NT2/D1 (cell line): ENCODE measurements around the gene MMP13.
"Not testable (repeated sequence)": the region's sequence is repeated elsewhere in the genome, so short reads cannot be mapped to it uniquely, and the experiment has no call there.

Experiments
- SUZ12 ChIP-seq: IDR thresholded peaks from 2 replicates; pipeline ENCODE4 v1.6.1; 2011; ENCODE audit not compliant: insufficient read length, insufficient read depth; ENCODE audit errors: extremely low read depth
- YY1 ChIP-seq: IDR thresholded peaks from 2 replicates; pipeline ENCODE4 v1.6.1; 2011; ENCODE audit not compliant: insufficient read length, insufficient read depth
- ZNF274 ChIP-seq: IDR thresholded peaks from 2 replicates; pipeline ENCODE4 v1.6.1; 2011; ENCODE audit warnings: mild to moderate bottlenecking, low read depth, low read length

- TF ChIP-seq SUZ12, ZNF274, YY1: not testable (repeated sequence)
These were observed 51.6 kb downstream of the MMP13 start for GRCh38 chr11:102903895-102904294.
